IMR-90 (cell line): ENCODE data around the gene IGFBP7. TPM values are rescaled to one million over a fixed set of nuclear protein-coding genes. Genes with fewer than 3 reads are reported as not detected.

Source experiments
- ATAC-seq: fragments of 200-7000 bp; cut with Tn5 transposase; 2 replicates; pipeline ENCODE4 v1.9.1; 2020; ENCODE audit warnings: low read depth, mild to moderate bottlenecking, moderate library complexity
- BruUV-seq: library from RNA; stranded (reverse); fragments of 400-500 nt; replicated peaks from 2 replicates; lab custom pipeline; 2021; lab: Mats Ljungman, UMichigan
- CTCF ChIA-PET: fragments of 300-600 bp; formaldehyde crosslinking; extraction: SDS; loops from one replicate; lab custom pipeline; 2021; ENCODE audit warnings: antibody characterized with exemption; lab: Yijun Ruan, JAX
- POLR2A ChIA-PET: fragments of 300-600 bp; sonication (Branson Sonifier 250); formaldehyde crosslinking; loops from one replicate; lab custom pipeline; 2022; ENCODE audit warnings: antibody characterized with exemption; ENCODE audit not compliant: unreplicated experiment; lab: Charles Lee
- DNase-seq: peaks from one replicate; pipeline ENCODE4 v3.0.0; 2013
- H2AFZ ChIP-seq: replicated peaks from 2 replicates; pipeline ENCODE3; 2013; ENCODE audit warnings: low read length, mild to moderate bottlenecking; ENCODE audit not compliant: poor library complexity
- H2AK5ac ChIP-seq: 2 replicates; pipeline ENCODE4 v1.6.1; 2013; ENCODE audit warnings: low read depth, low read length, inconsistent platforms
- H2AK9ac ChIP-seq: replicated peaks from 2 replicates; pipeline ENCODE3; 2013; ENCODE audit warnings: mild to moderate bottlenecking, low read depth, low read length, moderate library complexity; ENCODE audit not compliant: poor library complexity
- H2BK120ac ChIP-seq: 2 replicates; pipeline ENCODE4 v1.6.1; 2013; ENCODE audit warnings: low read depth, low read length, inconsistent platforms
- H2BK15ac ChIP-seq: 3 replicates; pipeline ENCODE4 v1.6.1; 2013; ENCODE audit warnings: low read depth, low read length, inconsistent platforms
- H2BK20ac ChIP-seq: 2 replicates; pipeline ENCODE4 v1.6.1; 2013; ENCODE audit warnings: low read depth, mild to moderate bottlenecking, inconsistent platforms, low read length, moderate library complexity
- H2BK5ac ChIP-seq: 2 replicates; pipeline ENCODE4 v1.6.1; 2013; ENCODE audit warnings: mild to moderate bottlenecking, low read depth, low read length, inconsistent platforms; ENCODE audit not compliant: poor library complexity, severe bottlenecking
- H3K14ac ChIP-seq: replicated peaks from 2 replicates; pipeline ENCODE4 v1.6.1; 2013; ENCODE audit warnings: low read depth, low read length, inconsistent platforms
- H3K18ac ChIP-seq: 2 replicates; pipeline ENCODE4 v1.6.1; 2013; ENCODE audit warnings: low read depth, low read length, control low read depth
- H3K23ac ChIP-seq: 2 replicates; pipeline ENCODE4 v1.6.1; 2013; ENCODE audit warnings: low read depth, low read length, inconsistent platforms
- H3K27ac ChIP-seq: 2 replicates; pipeline ENCODE4 v1.5.1; 2013; ENCODE audit warnings: mild to moderate bottlenecking, control low read depth, low read length; ENCODE audit not compliant: insufficient read depth
- H3K27me3 ChIP-seq: 2 replicates; pipeline ENCODE4 v1.6.1; 2013; ENCODE audit warnings: low read length; ENCODE audit not compliant: control insufficient read depth, insufficient read depth
- H3K36me3 ChIP-seq: 2 replicates; pipeline ENCODE4 v1.6.1; 2013; ENCODE audit warnings: low read length, mixed read lengths; ENCODE audit not compliant: control insufficient read depth, insufficient read depth
- H3K4ac ChIP-seq: 2 replicates; pipeline ENCODE4 v1.6.1; 2013; ENCODE audit warnings: low read depth, low read length, inconsistent platforms
- H3K4me1 ChIP-seq: 2 replicates; pipeline ENCODE4 v1.6.1; 2013; ENCODE audit warnings: low read length, mixed read lengths; ENCODE audit not compliant: control insufficient read depth, insufficient read depth
- H3K4me2 ChIP-seq: 2 replicates; pipeline ENCODE4 v1.6.1; 2013; ENCODE audit warnings: low read depth, mild to moderate bottlenecking, control low read depth, low read length, moderate library complexity
- H3K4me3 ChIP-seq: 2 replicates; pipeline ENCODE4 v1.5.1; 2013; ENCODE audit warnings: low read depth, mild to moderate bottlenecking, control low read depth, low read length, moderate library complexity; ENCODE audit not compliant: insufficient read depth
- H3K56ac ChIP-seq: 2 replicates; pipeline ENCODE4 v1.6.1; 2013; ENCODE audit warnings: low read length, inconsistent platforms; ENCODE audit not compliant: insufficient read depth; ENCODE audit errors: extremely low read depth
- H3K79me1 ChIP-seq, 2 experiments: 2 replicates each; pipeline ENCODE4 v1.6.1; 2013; ENCODE audit warnings: low read length in 2 of 2, inconsistent platforms in 1 of 2, low read depth in 1 of 2
- H3K9ac ChIP-seq: 2 replicates; pipeline ENCODE4 v1.6.1; 2013; ENCODE audit warnings: low read depth, low read length, control low read depth
- H3K9me1 ChIP-seq: 2 replicates; pipeline ENCODE4 v1.6.1; 2013; ENCODE audit warnings: low read length, inconsistent platforms; ENCODE audit not compliant: insufficient read depth
- H3K9me3 ChIP-seq: 2 replicates; pipeline ENCODE4 v1.6.1; 2013; ENCODE audit warnings: low read length; ENCODE audit not compliant: control insufficient read depth, insufficient read depth
- H4K20me1 ChIP-seq: 2 replicates; pipeline ENCODE4 v1.6.1; 2013; ENCODE audit warnings: low read length, inconsistent platforms; ENCODE audit not compliant: insufficient read depth
- H4K5ac ChIP-seq: 2 replicates; pipeline ENCODE4 v1.6.1; 2013; ENCODE audit warnings: mild to moderate bottlenecking, low read depth, low read length, control low read depth
- H4K8ac ChIP-seq, 2 experiments: 2 replicates each; pipeline ENCODE4 v1.6.1; 2013; ENCODE audit warnings: low read depth in 2 of 2, low read length in 2 of 2, control low read depth in 1 of 2, inconsistent platforms in 1 of 2
- H4K91ac ChIP-seq: 2 replicates; pipeline ENCODE4 v1.6.1; 2013; ENCODE audit warnings: low read depth, low read length, inconsistent platforms; ENCODE audit not compliant: insufficient read depth
- BHLHE40 ChIP-seq: fragments of 150-350 bp; IDR thresholded peaks from 2 replicates; pipeline ENCODE4 v1.6.1; 2016; ENCODE audit warnings: mild to moderate bottlenecking, low read depth, low read length
- CEBPB ChIP-seq: IDR thresholded peaks from 2 replicates; pipeline ENCODE4 v1.6.1; 2012; ENCODE audit warnings: low read depth, low read length, improper control_type of control experiment
- FOS ChIP-seq: fragments of 150-350 bp; IDR thresholded peaks from 2 replicates; pipeline ENCODE4 v1.6.1; 2016; ENCODE audit warnings: low read depth, low read length
- MAFK ChIP-seq: IDR thresholded peaks from 2 replicates; pipeline ENCODE4 v1.6.1; 2012; ENCODE audit warnings: low read depth, low read length, improper control_type of control experiment
- MXI1 ChIP-seq: IDR thresholded peaks from 2 replicates; pipeline ENCODE4 v1.6.1; 2012; ENCODE audit warnings: low read depth, mild to moderate bottlenecking, low read length, moderate library complexity, borderline replicate concordance
- NFE2L2 ChIP-seq: fragments of 150-350 bp; IDR thresholded peaks from 2 replicates; pipeline ENCODE4 v1.6.1; 2016; ENCODE audit warnings: low read depth, mild to moderate bottlenecking, low read length
- POLR2A ChIP-seq: IDR thresholded peaks from 2 replicates; pipeline ENCODE4 v1.6.1; 2012; ENCODE audit warnings: mild to moderate bottlenecking, low read depth, low read length
- RCOR1 ChIP-seq: IDR thresholded peaks from 2 replicates; pipeline ENCODE4 v1.6.1; 2012; ENCODE audit warnings: mild to moderate bottlenecking, low read length, improper control_type of control experiment; ENCODE audit not compliant: insufficient replicate concordance
- SMC3 ChIP-seq: fragments of 150-350 bp; IDR thresholded peaks from 2 replicates; pipeline ENCODE4 v1.6.1; 2016; ENCODE audit warnings: low read depth, mild to moderate bottlenecking, antibody characterized with exemption, low read length, moderate library complexity
- USF2 ChIP-seq: fragments of 150-350 bp; IDR thresholded peaks from 2 replicates; pipeline ENCODE4 v1.6.1; 2017; ENCODE audit warnings: mild to moderate bottlenecking, antibody characterized with exemption, low read length, low read depth
- WGBS, 2 experiments: methylation state at CpG; one replicate each; pipeline versions ENCODE4 v1.1.5 to v1.1.7; 2013; ENCODE audit warnings: missing lambda C conversion rate in 2 of 2; ENCODE audit not compliant: insufficient read length in 1 of 2; ENCODE audit errors: extremely low coverage in 2 of 2; 5-methylcytosine and 5-hydroxymethylcytosine counted together
- dilution Hi-C: fragments of 300-500 bp; cut with HindIII; formaldehyde crosslinking; loops from one replicate; pipeline ENCODE4 v1.14.3; 2018; ENCODE audit warnings: low sequenced_read_pairs; ENCODE audit not compliant: unreplicated experiment
- in situ Hi-C: fragments of 300-500 bp; cut with MboI; formaldehyde crosslinking; loops from 3 replicates; pipeline ENCODE4 v1.14.3; 2019; ENCODE audit warnings: low sequenced_read_pairs, inconsistent platforms, mixed read lengths
- intact Hi-C: fragments of 100-400 bp; cut with micrococcal nuclease; formaldehyde crosslinking; loops from 2 replicates; pipeline ENCODE4 v1.10.0; 2022
- polyA plus RNA-seq, 3 experiments: library from polyadenylated mRNA; depleted of rRNA; stranded (reverse); fragments of >200 nt; gene quantifications; 2 replicates each; pipeline ENCODE4 v1.2.3, GENCODE V29; 2012; ENCODE audit warnings: low replicate concordance in 1 of 3
- total RNA-seq: library from RNA; depleted of rRNA; stranded (reverse); fragments of >200 nt; gene quantifications from 2 replicates; pipeline ENCODE4 v1.2.3, GENCODE V29; 2012

Gene IGFBP7
- total and polyA plus RNA-seq, 2 of the 4 experiments (the other 2 are of a cell fraction) = 33.2 to 267 TPM

- Histone ChIP-seq H3K4me3 (no peak overlapping the region), H3K36me3 (peaks cover 4% of the 10 kb centered on the region; the same call in 1 of the 2 replicates)
Measured at GRCh38 chr4:57051524-57051923, 58.7 kb downstream of the IGFBP7 start.

More at GRCh38 chr4:57051524-57051923, 58.7 kb downstream of the IGFBP7 start:
- no peak overlapping the region for H3K14ac ChIP-seq
- H3K4me2 ChIP-seq = no peak overlapping the region
- TF ChIP-seq MXI1 (no peak), USF2 (no peak), NFE2L2 (no peak), POLR2A (no peak), RCOR1 (no peak), CEBPB (no peak), FOS (no peak), SMC3 (no peak), BHLHE40 (no peak), MAFK (no peak)
- DNase-seq (no peak), ATAC-seq (no peak)
- no peaks in the 10 kb centered on the region for H4K20me1 ChIP-seq
- ChIA-PET CTCF (no interaction called here), POLR2A (no interaction called here)
- intact Hi-C loops (no loop called here), dilution Hi-C loops (no loop called here), in situ Hi-C loops (no loop called here)
- no peak overlapping the region for H2BK5ac ChIP-seq
- no peak overlapping the region for H3K18ac ChIP-seq
- H3K27me3 ChIP-seq = no peaks in the 10 kb centered on the region
- H3K23ac ChIP-seq = no peak overlapping the region
- 0 out of 3 replicates have a peak overlapping the region, but pooled peaks have one; percentile 4 for H2BK15ac ChIP-seq
- H3K79me1 ChIP-seq = peaks cover 16 to 87% of the 10 kb centered on the region in 2 experiments
- H3K9ac ChIP-seq = no peak overlapping the region
- peak overlapping the region; percentile 58; the same call in 1 of the 2 replicates for H2AK5ac ChIP-seq
- no peak overlapping the region for H3K27ac ChIP-seq
- H3K4me1 ChIP-seq = peaks cover 18% of the 10 kb centered on the region
- WGBS, 2 experiments = no CpG with 5 or more reads among the region's 2 CpGs
- no peak overlapping the region for H2AK9ac ChIP-seq
- H4K8ac ChIP-seq = no peak overlapping the region
- H2AFZ ChIP-seq = no peak overlapping the region
- peak overlapping the region; percentile 19; the same call in 1 of the 2 replicates for H3K4ac ChIP-seq
- H4K5ac ChIP-seq = no peak overlapping the region
- H2BK120ac ChIP-seq = no peak overlapping the region; the same call in 1 of the 2 replicates
- no peak overlapping the region for H4K91ac ChIP-seq
- H3K9me1 ChIP-seq = peaks cover 25% of the 10 kb centered on the region
- no peak overlapping the region for H2BK20ac ChIP-seq
- 0 out of 2 replicates have a peak, but pooled peaks cover 2% of the 10 kb centered on the region for H3K9me3 ChIP-seq
- H3K56ac ChIP-seq = no peak overlapping the region
- no TSS peak for BruUV-seq
